NCI-H2081 treated with DMSO at 0.1 percent for 48 hours (cell line): ENCODE measurements around the gene GGTA1.
"Not testable (repeated sequence)": the region's sequence is repeated elsewhere in the genome, so short reads cannot be mapped to it uniquely, and the experiment has no call there.

Source experiments
- DNase-seq: peaks from one replicate; lab custom pipeline; 2025; lab: John Stamatoyannopoulos, UW

Gene GGTA1

GRCh38 chr9:121458449-121458848 is 41.2 kb downstream of the GGTA1 start:
- not testable (repeated sequence) for DNase-seq

DNA sequence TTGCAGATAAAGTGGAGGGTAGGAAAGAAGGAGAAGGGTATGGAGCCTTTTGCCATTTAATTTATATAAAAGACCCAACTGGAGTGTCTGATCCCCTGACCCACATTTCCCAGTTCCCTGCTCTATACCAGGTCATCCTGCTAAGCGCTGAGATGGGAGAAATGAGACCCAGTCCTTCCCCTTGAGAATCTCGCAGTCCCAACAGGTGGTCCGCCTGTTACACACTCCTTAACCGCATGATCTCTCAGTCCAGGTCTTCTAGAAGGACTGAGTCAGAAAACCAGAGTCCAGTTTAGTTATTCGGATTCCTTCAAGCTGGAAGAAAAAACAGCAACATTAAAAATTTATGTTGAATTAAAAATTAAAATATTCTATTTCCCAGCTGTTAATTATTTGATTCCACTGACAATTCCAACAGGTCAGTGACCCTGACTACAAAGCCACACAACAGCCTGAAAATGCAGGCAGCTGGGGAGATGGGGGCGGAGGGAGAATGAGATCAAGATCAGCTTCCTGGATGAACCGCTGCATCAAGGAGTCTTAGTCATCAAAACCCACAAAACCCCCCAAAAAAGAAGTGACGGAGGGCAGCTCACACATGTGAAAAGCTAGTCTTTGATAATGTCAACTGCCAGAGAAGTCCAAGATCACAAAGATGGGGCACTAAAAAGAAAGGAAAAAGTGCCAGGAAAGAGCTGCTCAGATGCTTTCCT is 44.0 kb downstream of the GGTA1 start:
- DNase-seq: no peak

DNA sequence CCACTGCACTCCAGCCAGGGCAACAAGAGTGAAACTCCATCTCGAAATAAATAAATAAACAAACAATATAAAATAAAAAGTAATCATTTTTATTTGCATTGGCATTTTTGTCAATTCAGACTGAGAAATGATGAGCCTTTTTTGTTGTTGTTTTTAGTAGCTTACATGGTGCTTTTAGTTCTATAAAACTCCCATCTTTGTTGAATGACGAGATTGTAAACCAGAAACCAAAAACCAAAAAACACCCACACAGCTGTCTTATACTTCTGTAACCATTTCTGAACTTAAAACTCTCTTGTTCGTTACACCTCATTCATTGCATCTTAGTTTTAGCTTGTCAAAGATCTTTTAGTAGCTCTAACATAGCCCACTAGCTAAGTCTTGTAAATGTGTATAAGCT is 44.7 kb downstream of the GGTA1 start:
- no peak for DNase-seq

GRCh38 chr9:121453232-121453892 is 46.3 kb downstream of the GGTA1 start:
- DNase-seq: no peak

GRCh38 chr9:121452085-121452484 is 47.6 kb downstream of the GGTA1 start:
- DNase-seq: no peak

DNA sequence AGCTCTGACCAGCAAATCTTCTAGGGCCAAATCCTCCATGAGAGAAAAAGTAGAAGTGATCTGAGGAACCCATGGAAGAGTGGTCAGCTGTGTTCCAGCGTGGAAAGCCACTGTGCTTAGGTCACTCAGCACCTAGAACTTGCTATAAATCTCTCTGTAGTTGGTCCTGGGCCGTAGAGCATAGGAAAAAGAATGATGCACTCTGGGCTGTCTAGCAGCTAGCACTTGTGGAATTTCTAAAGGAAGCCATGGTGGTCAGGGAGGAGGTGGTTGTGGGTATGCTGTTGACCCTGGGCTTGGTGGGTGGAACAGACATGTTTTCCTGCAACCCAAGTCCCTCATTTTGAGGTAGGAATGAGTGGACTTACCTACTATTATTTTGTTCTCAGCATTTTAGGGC is 48.1 kb downstream of the GGTA1 start:
- DNase-seq: no peak

DNA sequence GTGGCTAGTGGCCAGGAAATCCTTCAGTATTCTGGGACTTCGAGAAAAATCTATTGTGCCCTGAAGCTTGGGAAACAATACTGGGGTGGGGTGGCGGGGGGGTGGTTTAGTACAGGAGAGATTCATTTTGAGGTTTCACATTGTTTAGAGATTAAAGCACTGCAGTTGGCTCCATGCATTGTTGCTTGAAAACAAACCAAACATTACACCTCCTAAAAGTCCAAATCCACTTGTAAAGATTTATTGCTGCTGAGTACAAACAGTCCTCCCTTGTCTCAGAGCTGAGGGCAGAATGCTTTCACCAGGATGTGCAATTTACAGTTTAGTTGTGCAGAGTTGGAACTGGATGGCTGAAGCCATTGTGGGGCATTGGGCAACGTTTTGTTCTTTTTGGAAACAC is 49.4 kb downstream of the GGTA1 start:
- no peak for DNase-seq

DNA sequence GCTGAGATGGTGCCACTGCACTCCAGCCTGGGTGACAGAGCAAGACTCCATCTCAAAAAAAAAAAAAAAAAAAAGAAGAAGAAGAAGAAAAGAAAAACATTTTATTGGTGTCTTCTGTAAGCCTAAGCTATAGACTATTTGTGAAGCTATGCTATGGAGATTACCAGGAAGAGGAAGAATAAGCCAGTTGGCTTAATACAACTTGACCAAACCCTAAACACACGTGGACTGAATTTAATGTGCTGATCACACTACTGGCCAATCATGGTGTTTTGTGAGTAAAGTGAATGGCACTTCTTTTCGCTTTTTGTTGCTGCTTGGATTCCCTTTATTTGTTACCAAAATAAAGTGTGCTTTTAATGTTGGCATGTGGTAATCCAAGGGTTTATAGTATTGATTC is 49.9 kb downstream of the GGTA1 start:
- DNase-seq: no peak

- DNase-seq: no peak
Measured at GRCh38 chr9:121447321-121447834, 52.3 kb downstream of the GGTA1 start.

- no peak for DNase-seq
Measured at GRCh38 chr9:121445986-121446385, 53.7 kb downstream of the GGTA1 start.

DNA sequence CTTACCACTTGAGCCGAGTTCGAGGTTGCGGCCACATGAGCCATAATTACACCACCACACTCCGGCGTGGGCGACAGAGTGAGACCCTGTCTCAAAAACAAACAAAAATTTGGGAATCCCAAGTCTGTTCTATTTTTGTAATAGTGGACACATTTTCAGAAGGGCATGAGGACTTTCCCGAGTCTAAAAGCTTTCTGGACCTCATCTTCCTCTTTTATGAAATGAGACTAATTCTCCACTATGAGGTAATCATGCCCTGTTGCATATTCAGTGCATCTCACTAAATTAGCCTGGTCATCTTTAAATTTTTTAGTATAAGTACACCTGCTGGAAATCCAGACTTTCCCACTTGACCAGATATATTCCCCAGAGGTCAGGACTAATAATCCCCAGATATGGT is 55.7 kb downstream of the GGTA1 start:
- DNase-seq: no peak

DNA sequence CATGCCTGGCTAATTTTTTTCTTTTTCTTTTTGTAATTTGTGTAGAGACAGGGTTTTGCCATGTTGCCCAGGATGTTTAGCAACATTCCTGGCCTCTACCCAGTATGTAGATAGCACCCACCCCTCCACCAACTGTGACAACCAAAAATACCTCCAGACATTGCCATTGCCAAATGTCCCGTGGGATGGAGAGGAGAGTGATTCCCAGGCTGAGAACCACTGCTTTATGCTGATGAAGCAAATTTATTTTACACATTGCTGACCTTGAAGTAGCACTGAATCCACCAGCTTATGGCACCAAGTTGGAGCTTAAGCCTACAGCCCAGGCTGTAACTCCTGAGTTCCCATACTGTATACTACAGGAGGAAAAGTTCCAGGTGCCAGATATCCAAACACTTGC is 58.5 kb downstream of the GGTA1 start:
- no peak for DNase-seq

DNA sequence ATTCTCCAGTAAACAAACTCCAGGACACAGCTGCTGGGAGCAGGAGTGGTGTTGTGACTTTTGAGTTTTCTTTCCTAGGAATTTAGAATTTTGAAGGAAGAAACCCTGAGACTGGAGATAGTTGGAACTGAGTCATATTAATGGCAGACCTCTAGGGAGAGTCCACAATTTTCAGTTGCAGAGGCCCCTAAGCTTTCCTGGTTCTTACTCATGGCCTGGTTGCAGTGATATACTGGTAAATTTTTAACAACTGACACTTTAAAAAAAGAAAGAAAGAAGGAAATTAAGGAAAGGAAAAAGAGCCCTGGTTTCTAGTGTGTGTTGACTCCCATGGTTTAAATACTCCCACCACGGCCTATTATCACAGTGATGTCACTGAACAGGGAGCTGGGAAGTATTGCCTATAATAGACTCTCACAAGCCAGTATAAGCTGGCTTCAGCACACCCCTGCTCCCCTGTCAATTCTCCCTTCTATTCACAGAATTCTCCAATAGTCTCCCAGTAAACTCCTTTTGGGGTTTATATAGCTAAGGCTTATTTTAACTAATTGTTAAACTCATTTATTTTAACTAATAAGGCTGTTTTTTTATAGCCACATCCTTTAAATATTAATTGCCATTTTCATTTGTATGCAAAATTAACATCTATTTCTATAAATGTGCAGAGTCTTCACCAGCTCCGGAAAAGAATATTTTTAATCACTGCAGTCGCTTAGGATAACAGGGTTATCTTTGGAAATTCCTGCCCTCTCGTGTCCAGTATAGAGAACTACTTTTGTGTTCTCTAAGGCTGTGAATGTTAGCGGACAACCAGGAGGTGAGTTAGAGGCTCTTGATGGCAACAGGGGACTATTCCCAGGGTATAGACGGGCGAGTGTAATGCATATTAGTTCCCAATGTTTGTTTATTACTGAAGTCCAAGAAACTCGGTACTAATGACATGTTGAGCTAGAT is 59.7 kb downstream of the GGTA1 start:
- DNase-seq: no peak

DNA sequence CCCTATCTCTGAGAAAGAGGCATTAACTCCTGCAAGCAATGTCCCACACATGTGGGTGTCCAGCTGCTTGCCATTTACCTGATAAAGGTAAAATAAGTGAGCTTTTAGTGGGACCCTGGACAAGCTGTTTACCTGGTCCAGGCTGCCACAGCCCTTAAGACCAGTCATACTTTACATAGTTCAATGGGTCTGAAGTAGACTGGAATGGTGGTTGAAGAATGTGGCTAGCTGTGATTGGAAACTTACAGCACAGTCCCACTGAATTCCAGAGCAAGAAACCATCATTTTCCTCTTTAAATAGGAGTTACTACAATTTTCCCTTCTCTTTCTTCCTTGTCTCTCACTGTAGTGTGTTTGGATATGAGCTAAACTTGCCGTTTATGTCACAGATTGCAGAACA is 60.6 kb downstream of the GGTA1 start:
- no peak for DNase-seq

DNA sequence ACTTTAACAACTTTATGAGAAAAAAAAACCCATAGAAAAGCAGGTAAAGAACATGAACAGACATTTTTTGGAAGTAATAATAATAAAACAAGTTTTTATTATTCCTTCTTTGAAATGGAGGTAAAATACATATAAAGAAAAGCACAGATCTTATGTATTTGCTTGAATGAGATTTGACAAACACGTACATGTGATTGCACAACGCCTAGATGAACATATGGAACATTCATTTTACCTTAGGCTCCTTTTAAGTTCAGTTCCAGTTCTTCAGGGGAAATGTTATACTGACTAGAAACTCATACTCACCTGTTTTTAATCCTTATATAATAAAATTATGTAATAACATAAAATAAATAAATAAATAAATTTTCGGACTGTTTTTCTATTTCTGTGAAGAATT is 61.8 kb downstream of the GGTA1 start:
- no peak for DNase-seq

- DNase-seq: not testable (repeated sequence)
Measured at GRCh38 chr9:121437046-121437445, 62.6 kb downstream of the GGTA1 start.

GRCh38 chr9:121434969-121435368 is 64.7 kb downstream of the GGTA1 start:
- no peak for DNase-seq

DNA sequence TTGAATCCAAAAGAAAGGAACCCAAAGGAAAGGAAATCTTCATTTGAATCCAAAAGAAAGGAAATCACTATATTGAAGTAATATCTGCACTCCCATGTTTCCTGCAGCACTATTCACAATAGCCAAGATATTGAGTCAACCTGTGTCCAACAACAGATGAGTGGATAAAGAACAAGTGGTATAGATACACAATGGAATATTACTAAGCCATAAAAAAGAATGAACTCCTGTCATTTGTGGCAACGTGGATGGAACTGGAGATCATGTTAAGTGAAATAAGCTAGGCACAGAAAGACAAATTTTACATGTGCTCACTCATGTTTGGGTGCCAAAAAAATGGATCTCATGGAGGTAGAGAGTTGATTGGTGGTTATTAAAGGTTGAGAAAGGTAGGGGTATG is 71.7 kb downstream of the GGTA1 start:
- no peak for DNase-seq

- DNase-seq: no peak
Measured at GRCh38 chr9:121424024-121424432, 75.6 kb downstream of the GGTA1 start.

GRCh38 chr9:121411993-121412392 is 87.7 kb downstream of the GGTA1 start:
- DNase-seq: no peak

DNA sequence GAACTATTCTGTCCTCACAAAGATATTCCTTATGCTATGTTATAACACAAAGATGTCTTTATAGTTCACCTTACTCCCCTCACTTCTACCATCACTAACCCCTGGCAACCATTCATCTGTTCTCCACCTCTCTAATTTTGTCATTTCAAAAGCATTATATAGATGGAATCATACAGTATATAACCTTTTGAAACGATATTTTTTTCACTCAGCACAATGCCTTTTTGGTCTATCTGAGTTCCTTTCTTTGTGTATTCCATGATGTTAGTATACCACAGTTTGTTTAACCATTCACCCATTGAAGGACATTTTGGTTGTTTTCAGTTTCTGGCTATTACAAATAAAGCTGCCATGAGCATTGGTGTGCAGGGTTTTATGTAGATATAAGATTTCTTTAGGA is 93.7 kb downstream of the GGTA1 start:
- no peak for DNase-seq
